Activated CD4-positive, alpha-beta T cell treated with anti-CD3 and anti-CD28 coated beads, Interleukin-2, Interleukin-6, amounts not matched to agents 100 ng/mL and 50 ng/mL, durations not matched to agents 16 hours and 8 hours (primary cell): Measurements from ENCODE around the gene GDPD4.

ENCODE experiments used
- DNase-seq: peaks from one replicate; pipeline ENCODE4 v3.0.0-alpha.2; 2020

GDPD4 gene

GRCh38 chr11:77301510-77301909, at the start of gene GDPD4:
Gene GDPD4, minus strand, starts transcription at chr11:77301686. Its CDS starts 16,549 bp downstream, at chr11:77285137.
- no peak for DNase-seq

- no peak for DNase-seq
Observed at GRCh38 chr11:77347948-77348347, 46.5 kb upstream of the GDPD4 start.

GRCh38 chr11:77346906-77347603, 45.6 kb upstream of the GDPD4 start:
- DNase-seq = no peak

GRCh38 chr11:77345621-77346020, 44.1 kb upstream of the GDPD4 start:
- no peak for DNase-seq

GRCh38 chr11:77340501-77340900, 39.0 kb upstream of the GDPD4 start:
- no peak for DNase-seq

- no peak for DNase-seq
Observed at GRCh38 chr11:77332259-77332658, 30.8 kb upstream of the GDPD4 start.

- peak; percentile 12 for DNase-seq
Observed at GRCh38 chr11:77325159-77325558, 23.7 kb upstream of the GDPD4 start.

- peak; percentile 5 for DNase-seq
Observed at GRCh38 chr11:77324508-77324907, 23.0 kb upstream of the GDPD4 start.

GRCh38 chr11:77322926-77323590, 21.6 kb upstream of the GDPD4 start:
- DNase-seq = no peak

- DNase-seq = no peak
Observed at GRCh38 chr11:77322506-77322905, 21.0 kb upstream of the GDPD4 start.

GRCh38 chr11:77320351-77320750, 18.9 kb upstream of the GDPD4 start:
- DNase-seq = no peak

GRCh38 chr11:77318600-77318999, 17.1 kb upstream of the GDPD4 start:
- no peak for DNase-seq

GRCh38 chr11:77316733-77317342, 15.4 kb upstream of the GDPD4 start:
- DNase-seq = no peak

GRCh38 chr11:77312107-77312506, 10.6 kb upstream of the GDPD4 start:
- no peak for DNase-seq

GRCh38 chr11:77311701-77312100, 10.2 kb upstream of the GDPD4 start:
- no peak for DNase-seq

GRCh38 chr11:77310721-77311120, 9.2 kb upstream of the GDPD4 start:
- no peak for DNase-seq

- DNase-seq = no peak
Observed at GRCh38 chr11:77309401-77310085, 8.1 kb upstream of the GDPD4 start.

GRCh38 chr11:77308838-77309237, 7.4 kb upstream of the GDPD4 start:
- DNase-seq = peak; percentile 8

- DNase-seq = no peak
Observed at GRCh38 chr11:77303328-77303727, 1.8 kb upstream of the GDPD4 start.

GRCh38 chr11:77302752-77303151, 1.3 kb upstream of the GDPD4 start:
- no peak for DNase-seq

GRCh38 chr11:77300695-77301094, 791 bp downstream of the GDPD4 start:
- no peak for DNase-seq

GRCh38 chr11:77300028-77300427, 1.5 kb downstream of the GDPD4 start:
- DNase-seq = peak; percentile 27

GRCh38 chr11:77299528-77299993, 1.9 kb downstream of the GDPD4 start:
- DNase-seq = no peak

GRCh38 chr11:77294040-77294439, 7.4 kb downstream of the GDPD4 start:
- no peak for DNase-seq
